ENCODE data around the gene CD244.
A peak's percentile ranks its signal among the peaks of the same experiment; 100 is the strongest.

CD244 gene

DNA sequence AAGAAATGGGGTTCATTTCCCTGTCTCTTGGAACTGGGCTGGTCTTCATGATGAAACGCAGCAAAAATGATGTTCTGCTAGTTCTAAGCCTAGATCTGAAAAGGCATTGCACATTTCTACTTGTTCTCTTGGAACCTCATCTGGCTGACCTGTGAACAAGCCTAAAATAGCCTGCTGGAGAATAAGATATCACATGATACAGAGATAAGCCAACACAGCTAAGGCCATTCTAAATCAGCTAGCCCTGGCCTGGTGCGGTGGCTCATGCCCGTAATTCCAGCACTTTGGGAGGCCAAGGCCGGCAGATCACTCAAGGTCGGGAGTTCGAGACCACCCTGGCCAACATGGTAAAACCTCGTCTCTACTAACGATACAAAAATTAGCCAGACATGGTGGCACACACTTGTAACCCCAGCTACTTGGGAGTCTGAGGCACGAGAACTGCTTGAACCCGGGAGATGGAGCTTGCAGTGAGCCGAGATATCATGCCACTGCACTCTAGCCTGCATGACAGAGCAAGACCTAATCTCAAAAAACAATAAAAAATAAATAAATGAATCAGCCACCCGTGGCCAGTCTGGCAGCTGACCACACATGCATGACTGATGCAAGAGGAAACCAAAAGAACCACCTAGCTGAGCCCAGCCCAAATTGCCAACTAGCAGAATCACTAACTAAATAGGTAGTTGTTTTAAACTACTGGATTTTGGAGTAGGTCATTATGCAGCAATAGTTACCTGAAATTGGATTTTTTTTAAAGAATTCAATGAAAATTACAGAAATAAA is 18.0 kb downstream of the CD244 start:
- no peak for DNase-seq

DNA sequence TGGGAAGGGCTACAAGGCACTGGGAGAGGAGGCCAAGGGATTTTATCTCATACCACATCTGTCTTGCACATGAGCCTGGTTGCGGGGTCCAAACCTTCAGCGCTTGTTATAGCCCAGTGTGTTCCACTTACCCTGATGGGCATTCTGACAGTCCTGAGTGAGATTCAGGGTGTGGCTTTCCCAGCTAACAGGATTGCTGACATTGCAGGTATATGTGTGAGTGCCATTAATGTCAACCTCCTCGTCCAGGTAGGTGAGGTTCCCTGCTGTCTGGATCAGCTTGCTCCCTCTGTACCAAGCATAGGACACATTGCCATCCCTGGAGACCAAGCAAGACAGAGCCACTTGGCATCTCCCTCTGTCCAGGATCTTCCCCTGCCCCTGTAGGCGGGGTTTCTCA is 21.6 kb downstream of the CD244 start:
- DNase-seq = no peak

DNA sequence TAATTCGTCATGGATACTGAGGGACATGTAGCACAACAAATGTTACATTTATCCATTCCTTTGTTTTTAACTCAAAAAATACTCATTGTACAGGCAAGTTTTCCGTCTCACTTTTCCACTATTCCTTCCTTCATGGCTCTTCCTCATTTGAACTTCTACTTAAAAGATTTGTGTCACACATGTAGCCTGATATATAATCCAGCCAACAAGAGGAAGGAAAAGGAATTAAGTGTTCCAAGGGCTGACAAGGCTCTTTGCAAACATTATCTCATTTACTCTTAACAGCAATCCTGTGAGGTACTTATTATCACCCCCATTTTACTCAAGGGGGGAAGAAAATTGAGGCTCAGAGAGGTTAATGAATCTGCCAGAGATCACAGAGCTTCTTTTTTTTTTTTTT is 22.9 kb downstream of the CD244 start:
- DNase-seq = no peak

DNA sequence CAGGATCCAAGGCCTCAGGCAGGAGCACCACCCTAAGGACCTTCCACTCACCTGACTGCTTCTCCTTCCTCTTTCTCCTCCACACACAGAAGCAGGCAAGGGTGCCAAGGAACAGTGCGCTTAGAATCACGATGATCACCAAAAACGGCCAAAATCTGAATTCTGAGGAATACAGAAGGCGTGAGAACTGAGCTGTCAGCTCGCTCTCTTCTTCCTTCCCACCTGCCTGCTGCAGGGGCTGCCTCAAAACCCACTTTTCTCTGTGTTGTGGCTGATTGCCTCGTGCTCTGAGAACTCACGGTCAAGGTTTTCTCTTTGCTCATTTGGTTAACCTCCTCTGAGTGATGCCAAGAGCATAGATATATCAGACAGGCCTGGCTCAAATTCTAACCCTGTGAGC is 23.8 kb downstream of the CD244 start:
- no peak for DNase-seq

DNA sequence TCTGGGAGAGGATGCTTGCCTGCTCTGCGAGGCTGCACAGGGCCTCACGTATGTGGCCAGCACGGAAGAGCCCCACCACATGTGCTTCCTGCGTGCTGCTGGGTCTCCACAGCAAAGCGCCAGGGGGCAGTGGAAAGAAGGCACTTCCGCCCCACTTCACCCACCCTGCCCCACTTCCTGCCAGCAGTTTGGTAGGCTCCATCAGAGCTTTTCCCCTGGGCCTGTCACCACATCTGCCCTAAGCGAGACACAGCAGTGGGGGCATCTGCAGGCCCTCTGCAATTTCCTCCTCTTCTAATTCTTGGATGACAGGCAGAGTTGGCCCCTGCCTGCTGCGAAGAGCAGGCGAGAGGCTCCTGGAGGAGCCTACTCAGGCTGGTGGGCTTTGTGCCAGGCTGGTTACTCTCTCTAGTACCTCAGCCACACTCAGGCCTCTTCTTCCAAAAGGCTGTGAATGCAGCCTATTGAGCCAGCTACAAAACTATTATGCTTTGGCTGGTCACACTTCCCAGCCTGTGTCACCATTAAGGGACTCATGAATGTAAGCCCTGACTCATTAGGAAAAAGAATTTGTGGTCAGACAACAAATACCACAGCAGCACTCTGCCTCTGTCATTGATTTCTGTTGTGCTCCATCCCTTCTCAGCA is 25.0 kb downstream of the CD244 start:
- DNase-seq = peak; percentile 77 to 86

DNA sequence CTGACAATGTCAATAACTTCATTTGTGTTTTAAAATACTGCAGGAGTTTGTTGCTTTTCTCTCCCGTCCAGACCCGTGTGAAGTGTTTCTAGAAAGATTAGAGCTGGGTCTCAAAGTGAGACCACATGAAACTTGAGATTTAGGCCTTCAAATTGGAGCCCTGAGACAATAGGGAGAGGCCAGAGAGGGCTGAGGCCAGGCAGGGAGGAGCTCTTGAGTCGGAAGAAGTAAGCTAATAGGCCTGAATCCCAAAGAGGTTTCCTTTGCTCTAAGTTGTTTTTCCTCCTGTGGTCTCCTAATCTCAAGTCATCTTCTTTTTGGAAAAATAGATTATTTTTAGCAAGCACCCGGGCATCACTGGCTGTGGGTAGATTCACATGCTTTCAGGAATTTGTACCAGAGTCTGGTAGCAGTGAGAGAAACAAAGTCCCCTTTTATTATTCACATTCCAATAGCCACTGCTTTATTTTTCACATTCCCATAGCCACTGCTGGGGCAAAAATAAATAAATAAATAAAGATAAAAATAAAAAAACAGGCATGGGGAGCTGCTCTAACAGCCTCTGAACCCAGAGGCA is 25.6 kb downstream of the CD244 start:
- DNase-seq = no peak

DNA sequence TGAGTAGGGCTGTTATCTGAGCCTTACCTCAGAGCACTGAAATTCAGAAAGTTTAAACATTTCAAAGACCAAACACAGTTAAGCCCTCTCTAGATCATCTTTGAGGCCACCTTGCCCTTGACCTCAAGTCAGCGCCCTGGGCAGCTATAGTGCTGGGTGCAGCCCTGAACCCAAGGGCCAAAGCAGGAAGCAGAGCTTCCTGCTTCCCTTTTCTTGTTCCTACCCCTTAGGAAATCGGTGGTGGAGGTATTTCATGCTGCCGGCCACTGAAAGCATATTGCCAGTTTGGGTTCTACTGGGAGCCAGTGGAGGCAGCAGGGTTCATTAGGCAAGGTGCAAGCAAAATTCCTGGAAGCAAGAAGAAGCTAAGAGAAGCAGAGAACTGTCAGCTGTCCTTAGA is 26.1 kb downstream of the CD244 start:
- DNase-seq = peak; percentile 48 to 63

DNA sequence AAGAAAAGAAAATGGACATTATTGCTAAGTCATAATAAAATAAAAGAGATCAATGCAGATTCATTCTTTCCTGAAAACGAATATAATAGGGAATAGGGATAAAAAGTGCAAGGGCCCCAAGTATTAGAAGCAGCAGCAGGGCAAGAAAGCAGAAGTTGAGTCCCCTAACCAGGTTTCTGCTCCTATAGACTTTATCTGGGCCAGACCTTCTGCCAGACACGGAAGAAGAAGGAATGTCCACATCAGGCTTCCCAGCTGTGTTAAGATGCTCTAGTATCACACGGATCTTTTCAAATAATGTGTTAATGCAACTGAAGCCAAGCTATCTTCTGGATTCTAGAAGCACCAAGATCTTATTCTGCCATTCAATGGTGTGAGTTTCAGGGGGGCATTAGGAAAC is 26.9 kb downstream of the CD244 start:
- DNase-seq = no peak

DNA sequence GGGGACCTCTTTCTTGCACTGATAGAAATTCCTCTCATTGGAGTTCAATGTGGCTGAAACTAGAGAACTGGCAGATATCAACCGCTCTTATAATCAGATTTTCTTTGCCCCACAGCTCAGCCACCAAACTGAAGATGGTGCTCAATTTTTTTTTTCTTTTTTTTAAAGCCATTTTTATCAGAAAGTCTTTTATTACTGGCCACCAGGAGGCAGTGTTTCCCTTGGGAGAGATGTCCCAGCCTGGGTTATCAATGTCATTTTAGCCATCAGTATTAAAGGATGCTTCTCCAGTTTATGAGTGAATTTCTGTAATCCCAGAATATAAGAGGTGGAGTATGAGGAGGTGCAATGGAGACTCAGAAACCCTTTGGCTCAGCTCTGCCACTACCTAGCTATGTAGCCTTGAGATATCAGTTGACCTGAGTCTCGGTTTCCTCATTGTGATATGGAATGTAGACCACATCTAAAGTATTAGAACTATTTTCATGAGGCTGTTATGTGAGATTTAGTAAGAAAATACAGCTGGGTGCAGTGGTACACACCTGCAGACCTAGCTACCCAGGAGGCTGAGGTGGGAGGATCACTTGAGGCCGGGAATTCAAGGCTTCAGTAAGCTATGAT is 27.6 kb downstream of the CD244 start:
- DNase-seq = peak; percentile 67 to 71

DNA sequence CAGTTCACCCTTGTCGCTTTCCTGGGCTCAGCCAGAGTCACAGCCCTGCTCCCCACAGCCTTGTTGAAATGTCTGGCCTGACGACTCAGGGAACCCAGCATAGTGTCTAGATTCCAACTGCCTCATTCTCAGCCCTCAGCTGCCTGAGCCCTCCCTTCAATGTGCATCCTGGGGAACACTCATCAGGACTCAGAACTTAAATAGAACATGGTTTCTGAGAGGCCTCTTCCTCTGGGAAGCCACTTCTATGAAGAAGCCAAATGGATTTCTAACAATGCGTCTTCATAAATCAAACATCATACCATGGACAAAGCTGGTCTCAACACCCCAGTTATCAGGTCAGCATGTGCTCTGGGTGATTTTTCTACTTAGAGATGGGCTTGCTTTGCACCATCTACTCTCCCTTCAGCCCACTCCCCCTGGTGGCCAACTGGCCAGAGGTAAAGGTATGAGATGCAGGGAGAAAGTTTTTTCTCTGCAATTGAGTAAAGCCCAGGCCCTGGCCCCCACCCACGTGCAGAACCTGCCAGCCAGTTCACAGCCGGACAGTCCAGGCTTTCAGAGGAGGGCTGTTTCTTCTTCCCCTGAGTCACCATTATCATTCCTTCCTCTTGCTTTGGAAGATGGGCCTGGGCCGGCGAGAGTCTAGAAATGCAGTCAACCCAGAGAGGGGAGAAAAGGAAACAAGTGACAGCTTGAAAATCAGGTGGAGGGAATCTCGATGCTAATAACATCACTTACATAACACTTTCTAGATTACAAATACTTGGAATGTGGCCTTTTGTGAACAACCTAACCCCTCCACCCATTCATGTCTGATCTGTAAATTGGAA is 32.1 kb downstream of the CD244 start:
- peak; percentile 29 to 42 for DNase-seq

DNA sequence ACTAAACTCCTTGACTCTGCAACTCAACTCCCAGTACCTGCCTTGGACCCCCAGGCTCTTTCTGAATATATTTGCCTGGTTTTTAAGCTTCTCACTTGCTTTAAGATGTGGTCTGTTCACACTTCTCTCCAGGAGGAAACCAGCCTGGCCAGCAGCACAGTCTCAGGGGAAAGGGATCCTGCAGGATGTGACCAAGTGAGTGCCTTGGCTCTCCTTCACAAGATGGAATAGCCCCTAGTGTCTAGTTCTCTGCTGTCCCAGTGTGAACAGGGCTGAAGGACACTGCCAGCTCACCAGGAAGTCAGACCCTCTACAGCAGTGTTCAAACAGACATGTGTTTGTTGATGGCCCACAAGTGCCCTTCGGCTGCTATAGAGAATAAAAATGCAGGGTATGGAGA is 32.9 kb downstream of the CD244 start:
- no peak for DNase-seq

DNA sequence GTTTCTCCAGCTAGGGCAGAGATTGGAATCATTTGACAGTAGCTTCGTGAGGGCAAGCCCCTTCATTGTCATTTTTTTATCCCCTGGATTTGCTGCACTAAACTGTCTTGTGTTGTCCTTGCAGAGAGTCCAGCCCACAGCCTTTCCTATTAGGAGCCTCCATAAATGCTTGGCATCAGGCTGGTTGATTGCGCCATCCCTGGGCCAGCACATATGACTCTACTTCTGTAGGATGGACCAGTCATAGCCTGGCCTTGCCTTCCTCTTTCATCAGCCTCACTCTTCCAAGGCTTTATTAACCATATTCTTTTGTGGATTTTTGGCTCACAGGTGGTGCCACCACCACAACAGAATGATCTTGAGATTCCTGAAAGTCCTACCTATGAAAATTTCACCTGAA is 35.3 kb downstream of the CD244 start:
- DNase-seq = peak in 1 of 2 experiments; percentile 17

DNA sequence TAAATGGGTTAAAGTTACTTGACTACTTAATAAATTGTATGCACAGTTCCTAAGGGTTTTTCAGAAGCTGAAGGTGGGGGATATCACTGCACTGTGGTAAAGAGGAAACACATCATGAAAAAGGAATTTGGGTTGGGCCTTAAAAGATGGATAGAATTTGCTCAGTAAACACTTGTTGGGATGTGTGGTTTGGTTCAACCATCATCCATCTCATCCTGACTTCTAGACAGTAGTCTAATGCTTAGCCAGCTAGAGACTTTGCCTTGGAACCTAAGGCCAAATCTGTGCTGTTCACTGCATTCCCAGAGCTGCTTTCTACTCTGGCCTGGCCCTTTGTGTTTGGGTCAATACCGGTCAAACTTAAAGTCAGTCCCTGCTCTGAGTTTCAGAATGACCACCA is 36.1 kb downstream of the CD244 start:
- DNase-seq = no peak

DNA sequence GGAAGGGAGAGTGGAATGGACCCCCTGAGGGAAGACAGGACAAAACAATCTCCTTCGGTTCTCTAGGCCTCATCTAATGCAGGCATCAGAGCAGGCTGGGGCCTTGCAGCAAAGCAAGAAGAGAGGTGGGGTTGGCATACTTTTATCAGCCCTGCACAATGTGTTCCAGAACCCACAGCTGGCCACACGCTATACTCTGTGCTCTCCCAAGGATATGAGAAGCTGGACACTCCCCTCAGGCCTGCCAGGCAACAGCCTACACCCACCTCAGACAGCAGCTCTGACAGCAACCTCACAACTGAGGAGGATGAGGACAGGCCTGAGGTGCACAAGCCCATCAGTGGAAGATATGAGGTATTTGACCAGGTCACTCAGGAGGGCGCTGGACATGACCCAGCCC is 39.4 kb downstream of the CD244 start:
- DNase-seq = no peak

DNA sequence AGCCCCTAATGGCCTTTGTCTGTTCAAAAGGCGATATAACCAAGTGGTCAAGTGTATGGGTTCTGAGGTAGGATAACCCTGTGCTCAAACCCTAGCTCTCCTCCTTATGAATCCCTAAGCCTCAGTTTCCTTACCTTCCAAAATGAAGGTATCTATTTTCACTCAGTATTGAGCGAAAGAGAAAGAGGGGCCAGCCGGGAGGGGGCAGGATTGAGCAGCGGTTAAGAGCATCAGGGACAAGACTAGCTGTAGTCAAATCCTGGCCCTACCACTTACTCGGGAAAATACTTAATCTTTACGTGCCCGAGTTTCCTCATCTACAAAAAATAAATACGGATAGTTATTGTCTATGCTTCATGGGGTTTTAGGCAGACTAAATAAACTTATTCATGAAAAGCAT is 41.1 kb downstream of the CD244 start:
- DNase-seq = no peak

DNA sequence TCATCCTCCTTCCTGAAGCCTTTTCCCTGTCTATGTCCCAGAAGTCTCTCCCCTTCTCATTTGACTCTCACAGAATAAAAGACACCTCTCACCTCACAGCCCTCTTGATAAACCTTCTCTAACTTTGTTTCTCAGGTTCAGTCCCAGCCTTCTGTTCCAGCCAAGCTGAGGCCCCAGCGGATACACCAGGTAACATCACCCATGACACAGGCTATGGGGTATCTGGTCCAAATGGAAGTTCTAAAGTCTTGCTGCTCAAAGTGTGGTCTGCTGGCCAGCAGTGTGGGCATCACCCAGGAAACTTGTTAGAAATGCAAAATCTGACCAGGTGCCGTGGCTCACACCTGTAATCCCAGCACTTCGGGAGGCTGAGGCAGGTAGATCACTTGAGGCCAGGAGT is 43.5 kb downstream of the CD244 start:
- no peak for DNase-seq

DNA sequence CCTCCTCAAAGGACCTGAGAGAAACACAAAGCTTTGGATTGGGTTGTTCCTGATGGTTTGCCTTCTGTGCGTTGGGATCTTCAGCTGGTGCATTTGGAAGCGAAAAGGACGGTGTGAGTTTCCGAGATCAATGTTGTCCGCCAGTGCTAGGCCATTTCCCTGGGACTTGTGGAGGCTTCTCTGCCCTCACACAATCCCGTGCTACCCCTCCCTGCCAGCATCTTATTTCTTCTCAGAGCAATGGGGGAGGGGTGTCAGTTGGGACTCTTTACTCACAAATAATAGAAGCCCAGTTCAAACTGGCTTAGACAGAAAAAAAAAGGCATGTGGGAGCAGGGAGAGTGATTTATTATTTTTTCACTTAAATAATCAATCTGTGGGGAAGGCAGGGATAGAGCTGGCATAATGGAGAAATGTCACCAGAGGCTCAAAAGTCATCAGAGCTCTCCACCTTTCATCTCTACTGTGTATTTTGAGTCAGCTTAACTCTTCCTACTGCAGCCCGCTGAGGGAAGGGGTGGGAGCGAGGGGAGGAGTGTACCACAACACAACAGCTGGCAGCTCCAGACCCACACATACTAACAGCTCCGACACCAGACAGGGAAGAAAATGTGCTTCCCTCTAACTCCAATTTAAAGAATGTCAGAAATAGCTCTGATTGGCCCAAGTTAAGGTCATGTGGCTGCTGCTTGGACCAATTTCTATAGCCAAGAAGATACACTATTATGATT is 44.3 kb downstream of the CD244 start:
- no peak for DNase-seq

DNA sequence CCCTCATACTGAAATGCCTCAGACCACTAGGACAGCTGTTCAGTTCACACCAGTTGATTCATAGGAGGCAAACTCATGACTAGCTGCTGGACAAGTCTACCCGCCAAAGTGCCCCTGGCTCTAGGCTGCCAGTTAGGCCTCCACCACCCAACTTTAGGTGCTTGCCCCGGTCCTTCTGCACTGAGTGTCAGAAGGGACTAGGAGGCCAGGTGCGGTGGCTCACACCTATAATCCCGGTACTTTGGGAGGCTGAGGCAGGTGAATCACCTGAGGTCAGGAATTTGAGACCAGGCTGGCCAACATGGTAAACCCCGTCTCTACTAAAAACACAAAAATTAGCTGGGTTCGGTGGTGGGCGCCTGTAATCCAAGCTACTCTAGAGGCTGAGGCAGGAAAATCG is 47.8 kb downstream of the CD244 start:
- DNase-seq = no peak

DNA sequence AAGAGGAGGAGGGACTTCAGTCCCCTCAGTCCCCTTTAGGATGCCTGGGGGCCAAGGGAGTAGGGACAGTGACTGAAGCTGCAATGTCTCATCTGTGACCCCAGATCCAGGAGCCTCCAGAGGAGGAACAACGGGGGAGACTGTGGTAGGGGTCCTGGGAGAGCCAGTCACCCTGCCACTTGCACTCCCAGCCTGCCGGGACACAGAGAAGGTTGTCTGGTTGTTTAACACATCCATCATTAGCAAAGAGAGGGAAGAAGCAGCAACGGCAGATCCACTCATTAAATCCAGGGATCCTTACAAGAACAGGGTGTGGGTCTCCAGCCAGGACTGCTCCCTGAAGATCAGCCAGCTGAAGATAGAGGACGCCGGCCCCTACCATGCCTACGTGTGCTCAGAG is 48.4 kb downstream of the CD244 start:
- no peak for DNase-seq

DNA sequence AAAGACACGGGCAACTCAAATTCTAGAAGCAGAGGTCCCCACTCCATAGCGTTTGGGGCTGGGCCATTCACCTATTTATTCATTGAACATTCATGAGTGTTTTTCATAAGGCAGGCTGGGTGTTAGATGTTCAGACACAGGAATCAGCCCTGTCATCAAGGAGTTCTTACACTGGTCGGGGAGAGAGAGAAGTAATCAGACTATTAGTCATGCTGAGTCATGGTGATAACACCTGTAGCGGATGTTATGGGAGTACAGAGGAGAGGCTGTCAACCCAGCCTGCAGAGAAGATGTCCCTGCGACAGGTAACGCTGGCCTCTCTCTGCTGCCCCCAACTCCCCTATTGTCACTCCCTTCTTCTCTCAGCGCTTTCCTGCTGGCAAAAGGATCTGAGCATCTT is 49.5 kb downstream of the CD244 start:
- DNase-seq = no peak

DNA sequence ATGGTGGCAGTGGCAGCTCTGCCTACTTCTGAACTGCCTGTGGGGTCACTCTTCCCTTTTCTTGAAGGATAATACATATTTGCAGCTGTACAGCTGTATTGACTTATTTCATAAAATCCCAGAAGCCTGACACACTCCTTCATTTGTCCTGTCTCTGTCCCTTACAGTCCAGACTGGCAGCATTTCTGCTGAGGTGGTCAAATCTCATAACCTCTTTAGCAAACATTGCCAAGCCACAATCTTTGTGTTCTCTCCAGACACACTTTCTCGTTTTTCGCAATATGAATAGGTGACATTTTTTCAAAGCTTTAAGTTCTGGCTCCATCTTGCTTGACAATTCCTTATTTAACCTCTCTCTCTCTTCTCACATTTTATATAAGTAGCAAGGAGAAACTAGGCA is 51.5 kb downstream of the CD244 start:
- DNase-seq = no peak

DNA sequence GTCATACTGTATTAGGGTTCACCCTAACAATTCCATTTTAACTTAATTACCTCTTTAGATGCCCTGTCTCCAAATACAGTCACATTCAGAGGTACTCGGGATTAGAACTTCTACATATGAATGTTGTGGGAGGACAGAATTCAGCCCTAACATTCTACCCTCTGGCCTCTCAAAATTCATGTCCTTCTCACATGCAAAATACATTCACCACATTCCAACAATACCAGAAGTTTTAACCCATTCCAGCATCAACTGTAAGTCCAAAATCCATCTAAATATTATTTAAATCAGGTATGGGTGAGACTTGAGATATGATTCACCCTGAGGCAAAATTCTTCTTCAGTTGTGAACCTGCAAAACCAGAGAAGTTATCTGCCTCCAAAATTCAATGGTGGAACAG is 52.2 kb downstream of the CD244 start:
- no peak for DNase-seq
